ENCODE data around the gene FHIT.

The FHIT gene

GRCh38 chr3:60855250-60855649, 396.0 kb downstream of the FHIT start:
- Histone ChIP-seq H3K27me3 (no peaks in the 10 kb centered on the region), H3K4me1 (no peaks in the 10 kb centered on the region), H3K9me3 (no peaks in the 10 kb centered on the region), H3K4me3 (no peak overlapping the region), H3K36me3 (no peaks in the 10 kb centered on the region), H3K27ac (no peak overlapping the region)
- DNase-seq = no peak
- intact Hi-C loops (cut with DNase I; ENCODE audit: low total_unique reads) = no loop called here
- TF ChIP-seq CTCF (IDR thresholded peaks at IDR 0.05) = no peak

- no peak overlapping the region for H3K27ac ChIP-seq
- no peaks in the 10 kb centered on the region for H3K9me3 ChIP-seq
- TF ChIP-seq CTCF (IDR thresholded peaks at IDR 0.05) = no peak
- DNase-seq = no peak
- no peaks in the 10 kb centered on the region for H3K27me3 ChIP-seq
- intact Hi-C loops (cut with DNase I; ENCODE audit: low total_unique reads) = no loop called here
- no peaks in the 10 kb centered on the region for H3K4me1 ChIP-seq
- H3K36me3 ChIP-seq = no peaks in the 10 kb centered on the region
- H3K4me3 ChIP-seq = no peak overlapping the region
Measured at GRCh38 chr3:60854791-60855190, 396.5 kb downstream of the FHIT start.

- intact Hi-C loops (cut with DNase I; ENCODE audit: low total_unique reads) = no loop called here
- H3K9me3 ChIP-seq = no peaks in the 10 kb centered on the region
Measured at GRCh38 chr3:60847791-60848190, 403.5 kb downstream of the FHIT start.

GRCh38 chr3:60844256-60844655, 407.0 kb downstream of the FHIT start:
- no peak for TF ChIP-seq CTCF (IDR thresholded peaks at IDR 0.05)
- no peaks in the 10 kb centered on the region for H3K36me3 ChIP-seq
- intact Hi-C loops (cut with DNase I; ENCODE audit: low total_unique reads) = no loop called here

More at GRCh38 chr3:60847791-60848190, 403.5 kb downstream of the FHIT start:
- Histone ChIP-seq H3K27ac (no peak overlapping the region), H3K27me3 (no peaks in the 10 kb centered on the region), H3K4me3 (no peak overlapping the region), H3K4me1 (no peaks in the 10 kb centered on the region), H3K36me3 (no peaks in the 10 kb centered on the region)
- TF ChIP-seq CTCF (IDR thresholded peaks at IDR 0.05) = no peak
- DNase-seq = no peak

GRCh38 chr3:60841355-60841754, 409.9 kb downstream of the FHIT start:
- H3K9me3 ChIP-seq = no peaks in the 10 kb centered on the region
- TF ChIP-seq CTCF (IDR thresholded peaks at IDR 0.05) = no peak
- DNase-seq = no peak
- H3K4me1 ChIP-seq = no peaks in the 10 kb centered on the region
- no peaks in the 10 kb centered on the region for H3K36me3 ChIP-seq
- no peaks in the 10 kb centered on the region for H3K27me3 ChIP-seq
- no peak overlapping the region for H3K27ac ChIP-seq
- H3K4me3 ChIP-seq = no peak overlapping the region
- intact Hi-C loops (cut with DNase I; ENCODE audit: low total_unique reads) = no loop called here

More at GRCh38 chr3:60844256-60844655, 407.0 kb downstream of the FHIT start:
- no peaks in the 10 kb centered on the region for H3K9me3 ChIP-seq
- no peaks in the 10 kb centered on the region for H3K27me3 ChIP-seq
- no peaks in the 10 kb centered on the region for H3K4me1 ChIP-seq
- H3K4me3 ChIP-seq = no peak overlapping the region
- no peak overlapping the region for H3K27ac ChIP-seq
- DNase-seq = no peak

- Histone ChIP-seq H3K4me1 (no peaks in the 10 kb centered on the region), H3K9me3 (no peaks in the 10 kb centered on the region), H3K36me3 (no peaks in the 10 kb centered on the region), H3K4me3 (no peak overlapping the region), H3K27ac (no peak overlapping the region), H3K27me3 (no peaks in the 10 kb centered on the region)
- intact Hi-C loops (cut with DNase I; ENCODE audit: low total_unique reads) = no loop called here
- DNase-seq = no peak
- no peak for TF ChIP-seq CTCF (IDR thresholded peaks at IDR 0.05)
Measured at GRCh38 chr3:60839246-60839645, 412.0 kb downstream of the FHIT start.

Measured in tibial artery (tissue), 4 donors.